DOHH2 (cell line): Measurements from ENCODE around the gene DCLK2.

Source experiments
- CTCF ChIP-seq: fragments of 200-600 bp; sonication (generic); IDR thresholded peaks from one replicate; pipeline ENCODE4 v1.5.1; 2014; ENCODE audit warnings: antibody characterized with exemption, mild to moderate bottlenecking, low read depth, low read length; ENCODE audit not compliant: poor library complexity, severe bottlenecking
- EZH2phosphoT487 ChIP-seq: fragments of 200-600 bp; sonication (generic); IDR thresholded peaks from 2 replicates; pipeline ENCODE4 v1.6.1; 2017; ENCODE audit warnings: borderline replicate concordance, mild to moderate bottlenecking, antibody characterized with exemption, low read length, moderate library complexity, mixed read lengths

- TF ChIP-seq CTCF (no peak), EZH2phosphoT487 (no peak)
Measured at GRCh38 chr4:150217192-150217591, 138.9 kb downstream of the DCLK2 start.
